Lower leg skin (tissue), 3 donors: ENCODE measurements around the gene CSRP1.

Source experiments
- POLR2A ChIP-seq, 2 donors: fragments of 450-650 bp; IDR thresholded peaks; one replicate each; pipeline ENCODE4 v1.6.1; 2016 to 2017; ENCODE audit warnings: antibody characterized with exemption in 2 of 2, mild to moderate bottlenecking in 1 of 2, moderate library complexity in 1 of 2
- TF ChIP-seq, protein P1 (sequence below), 3 donors: fragments of 450-650 bp; IDR thresholded peaks; one replicate each; pipeline ENCODE4 v1.5.1; 2016; ENCODE audit warnings: antibody characterized with exemption in 3 of 3, mild to moderate bottlenecking in 3 of 3, moderate library complexity in 2 of 3

DNA sequence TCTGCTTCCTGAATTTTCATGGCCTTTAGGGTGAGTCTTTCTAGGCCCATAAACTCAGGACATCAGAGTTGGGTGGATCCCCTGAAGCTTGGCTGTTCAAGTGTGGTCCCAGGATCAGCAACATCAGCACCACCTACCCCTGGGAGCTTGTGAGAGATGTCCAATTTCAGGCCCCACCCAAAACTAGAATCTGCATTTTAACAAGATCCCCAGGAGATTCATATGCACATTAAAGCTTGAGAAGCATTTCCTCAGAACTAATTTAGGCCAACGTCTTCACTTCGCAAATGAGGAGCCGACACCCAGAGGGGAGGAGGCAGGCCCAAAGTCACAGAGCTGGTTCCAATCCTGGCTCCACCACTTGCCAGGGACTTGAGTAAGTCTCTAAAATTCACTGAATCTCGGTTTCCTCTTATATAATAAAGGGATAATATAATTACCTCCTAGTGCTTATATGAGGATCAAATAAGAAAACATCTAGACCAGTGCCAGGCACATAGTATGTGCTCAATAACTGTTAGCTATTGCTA lies 27.7 kb downstream of the CSRP1 start:
- TF ChIP-seq, protein P1, sequence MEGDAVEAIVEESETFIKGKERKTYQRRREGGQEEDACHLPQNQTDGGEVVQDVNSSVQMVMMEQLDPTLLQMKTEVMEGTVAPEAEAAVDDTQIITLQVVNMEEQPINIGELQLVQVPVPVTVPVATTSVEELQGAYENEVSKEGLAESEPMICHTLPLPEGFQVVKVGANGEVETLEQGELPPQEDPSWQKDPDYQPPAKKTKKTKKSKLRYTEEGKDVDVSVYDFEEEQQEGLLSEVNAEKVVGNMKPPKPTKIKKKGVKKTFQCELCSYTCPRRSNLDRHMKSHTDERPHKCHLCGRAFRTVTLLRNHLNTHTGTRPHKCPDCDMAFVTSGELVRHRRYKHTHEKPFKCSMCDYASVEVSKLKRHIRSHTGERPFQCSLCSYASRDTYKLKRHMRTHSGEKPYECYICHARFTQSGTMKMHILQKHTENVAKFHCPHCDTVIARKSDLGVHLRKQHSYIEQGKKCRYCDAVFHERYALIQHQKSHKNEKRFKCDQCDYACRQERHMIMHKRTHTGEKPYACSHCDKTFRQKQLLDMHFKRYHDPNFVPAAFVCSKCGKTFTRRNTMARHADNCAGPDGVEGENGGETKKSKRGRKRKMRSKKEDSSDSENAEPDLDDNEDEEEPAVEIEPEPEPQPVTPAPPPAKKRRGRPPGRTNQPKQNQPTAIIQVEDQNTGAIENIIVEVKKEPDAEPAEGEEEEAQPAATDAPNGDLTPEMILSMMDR (IDR thresholded peaks at IDR 0.05), result no peak
- no peak for TF ChIP-seq POLR2A (IDR thresholded peaks at IDR 0.05)
